HG03135 (cell line): ENCODE results near the gene CTBS.
"Not testable (repeated sequence)": the region's sequence is repeated elsewhere in the genome, so short reads cannot be mapped to it uniquely, and the experiment has no call there.

Source experiments
- ATAC-seq: cut with Tn5 transposase; IDR thresholded peaks from one replicate; pipeline ENCODE4 v1.9.1; 2021; ENCODE audit warnings: mild to moderate bottlenecking, moderate library complexity; ENCODE audit not compliant: unreplicated experiment

Gene CTBS, protein sequence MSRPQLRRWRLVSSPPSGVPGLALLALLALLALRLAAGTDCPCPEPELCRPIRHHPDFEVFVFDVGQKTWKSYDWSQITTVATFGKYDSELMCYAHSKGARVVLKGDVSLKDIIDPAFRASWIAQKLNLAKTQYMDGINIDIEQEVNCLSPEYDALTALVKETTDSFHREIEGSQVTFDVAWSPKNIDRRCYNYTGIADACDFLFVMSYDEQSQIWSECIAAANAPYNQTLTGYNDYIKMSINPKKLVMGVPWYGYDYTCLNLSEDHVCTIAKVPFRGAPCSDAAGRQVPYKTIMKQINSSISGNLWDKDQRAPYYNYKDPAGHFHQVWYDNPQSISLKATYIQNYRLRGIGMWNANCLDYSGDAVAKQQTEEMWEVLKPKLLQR

DNA sequence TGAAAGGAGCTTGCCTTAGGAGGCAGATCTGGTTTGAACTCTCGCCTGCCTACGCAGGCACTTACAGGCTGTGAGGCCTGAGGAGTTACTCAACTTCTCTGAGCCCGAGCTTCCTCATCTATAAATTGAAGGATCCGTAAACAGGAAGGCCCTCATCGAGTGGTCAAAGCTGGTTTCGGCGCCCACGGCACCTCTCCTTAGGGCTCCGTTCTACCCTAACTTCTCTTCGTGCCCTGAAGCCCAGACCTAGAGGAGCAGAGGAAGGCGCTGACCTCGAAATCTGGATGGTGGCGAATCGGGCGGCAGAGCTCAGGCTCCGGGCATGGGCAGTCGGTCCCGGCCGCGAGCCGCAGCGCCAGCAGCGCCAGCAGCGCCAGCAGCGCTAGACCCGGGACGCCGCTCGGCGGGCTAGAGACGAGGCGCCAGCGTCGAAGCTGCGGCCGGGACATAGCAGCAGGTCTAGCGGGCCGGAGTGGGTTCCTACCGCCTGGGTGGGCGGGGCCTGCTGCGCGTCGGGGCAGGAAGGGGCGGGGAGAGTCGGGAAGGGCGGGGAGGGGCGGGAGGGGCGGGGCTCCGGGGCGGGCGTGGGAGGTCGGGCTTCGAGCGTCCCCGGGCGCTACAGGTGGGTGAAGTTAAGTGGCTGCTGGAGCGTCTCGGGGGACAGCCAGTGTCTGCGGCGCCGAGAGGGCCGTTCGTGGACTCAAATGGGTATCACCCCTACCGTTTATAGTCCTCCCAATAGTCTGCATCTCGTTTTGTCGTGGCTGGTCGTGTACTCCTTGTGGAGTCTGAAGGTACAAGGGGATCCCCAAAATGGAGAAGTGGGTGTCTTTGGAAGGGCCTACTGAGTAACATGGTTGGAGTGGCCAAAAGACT, at the start of gene CTBS:
TSS of gene CTBS (minus strand) at position 474 of the 876 bp plus-strand sequence. CDS start at position 449, 25 bp downstream.
- peak; percentile 88 for ATAC-seq

DNA sequence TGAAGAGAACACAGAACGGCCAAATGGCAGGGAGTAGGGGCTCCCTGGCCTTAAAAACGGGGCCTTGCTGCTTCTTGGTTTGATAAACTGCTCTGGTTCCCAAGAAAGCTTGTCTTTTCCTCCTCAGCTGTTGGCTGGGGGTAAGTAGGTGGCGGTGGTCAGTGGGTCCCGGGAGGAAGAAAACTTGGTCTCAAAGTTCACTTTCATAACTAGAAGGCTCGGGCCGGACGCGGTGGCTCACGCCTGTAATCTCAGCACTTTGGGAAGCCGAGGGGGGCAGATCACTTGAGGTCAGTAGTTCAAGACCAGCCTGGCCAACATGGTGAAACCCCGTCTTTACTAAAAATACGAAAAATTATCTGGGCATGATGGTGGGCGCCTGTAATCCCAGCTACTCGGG, 47.3 kb upstream of the CTBS start:
- ATAC-seq, result no peak

DNA sequence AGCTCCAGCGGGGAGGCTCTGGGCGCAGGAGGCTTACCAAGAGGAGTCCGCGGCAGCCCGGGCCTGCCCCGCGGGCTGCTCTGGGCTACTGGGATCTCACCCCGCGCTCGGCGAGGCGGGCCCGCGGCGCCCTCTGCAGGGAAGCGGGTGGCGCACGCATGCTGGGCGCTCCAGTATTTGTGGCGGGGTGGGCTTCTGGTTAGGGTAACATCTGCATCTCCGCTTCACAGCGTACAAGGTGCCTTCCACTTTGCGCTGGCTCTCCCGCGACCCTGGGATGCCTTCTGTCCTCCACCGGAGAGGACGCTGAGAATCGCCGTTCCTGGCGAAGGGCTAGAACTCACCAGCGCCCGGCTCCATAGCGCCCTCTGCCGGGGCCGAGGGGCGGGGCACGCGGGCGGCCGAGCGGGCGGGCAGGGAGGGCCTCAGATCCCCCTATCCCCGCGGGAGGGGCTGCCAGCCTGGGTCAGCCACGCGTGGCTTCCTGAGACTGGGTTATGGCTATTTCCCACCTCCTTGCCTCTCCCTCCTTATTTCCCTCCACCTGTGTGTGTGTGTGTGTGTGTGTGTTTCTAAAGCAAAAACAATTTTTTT, 46.6 kb upstream of the CTBS start:
- peak; percentile 95 for ATAC-seq

DNA sequence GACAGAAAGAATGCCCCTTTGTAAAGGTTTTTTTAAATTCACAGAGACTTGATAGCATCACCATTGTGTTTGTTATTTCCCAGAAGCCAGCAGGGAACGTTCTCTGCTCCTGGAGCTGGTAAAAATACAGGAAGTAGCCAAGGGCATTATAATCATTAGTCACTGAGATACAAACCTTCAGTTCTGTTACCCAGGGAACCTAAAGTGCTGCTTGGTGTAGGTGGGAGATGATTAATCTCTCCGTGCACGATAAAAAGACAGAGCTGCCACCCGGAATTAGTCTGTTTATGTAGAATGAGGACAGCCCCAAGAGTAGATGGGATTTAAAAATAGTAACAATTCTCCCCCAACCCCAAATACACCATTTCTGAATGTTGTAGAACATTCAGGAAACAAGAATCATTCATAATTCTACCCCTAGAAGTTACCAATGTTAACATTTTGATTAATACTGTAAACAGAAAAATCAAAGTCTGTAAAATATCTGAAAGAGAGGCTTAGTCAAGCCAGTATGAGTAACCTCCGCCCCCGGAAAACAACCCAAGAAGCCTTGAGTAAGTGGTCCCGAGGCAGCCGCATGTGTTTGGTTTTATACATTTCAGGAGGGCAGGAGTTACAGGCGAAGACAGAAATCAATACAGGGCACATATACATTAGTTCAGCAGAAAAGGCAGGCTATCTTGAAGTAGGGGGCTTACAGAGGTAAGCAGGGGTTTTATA, 45.3 kb upstream of the CTBS start:
- no peak for ATAC-seq

DNA sequence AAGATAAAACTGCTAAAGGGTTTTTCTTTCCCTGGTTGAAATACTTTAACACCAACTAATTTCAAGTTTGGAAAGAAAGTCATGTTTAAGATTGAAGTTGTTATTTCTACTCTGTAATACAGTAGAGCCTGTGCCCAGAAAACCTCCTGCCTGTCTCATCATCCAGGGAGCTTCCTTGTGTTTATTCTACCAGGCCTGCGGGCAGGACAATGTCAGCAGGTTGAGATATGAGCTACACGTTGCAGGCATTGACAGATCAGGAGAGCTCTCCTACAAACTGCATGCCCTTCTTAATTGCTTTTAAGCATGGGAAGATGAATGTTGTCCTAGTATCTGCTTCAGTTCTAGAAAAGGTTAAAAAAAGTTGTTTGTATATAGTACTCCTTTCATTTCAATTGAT, 43.1 kb upstream of the CTBS start:
- ATAC-seq, result no peak

DNA sequence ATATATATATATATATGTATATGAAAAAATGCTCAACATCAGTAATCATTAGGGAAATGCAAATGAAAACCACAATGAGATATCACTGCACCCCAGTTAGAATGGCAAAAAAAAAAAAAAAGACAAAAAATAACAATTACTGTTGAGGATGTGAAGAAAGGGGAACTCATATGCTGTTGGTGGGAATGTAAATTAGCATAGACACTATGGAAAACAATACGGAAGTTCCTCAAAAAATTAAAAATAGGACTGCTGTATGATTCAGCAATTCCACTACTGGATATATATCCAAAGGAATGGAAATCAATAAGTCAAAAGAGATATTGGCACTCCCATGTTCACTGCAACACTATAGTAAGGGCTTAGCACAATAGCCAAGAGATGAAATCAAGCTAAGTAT, 41.5 kb upstream of the CTBS start:
- ATAC-seq, result no peak

DNA sequence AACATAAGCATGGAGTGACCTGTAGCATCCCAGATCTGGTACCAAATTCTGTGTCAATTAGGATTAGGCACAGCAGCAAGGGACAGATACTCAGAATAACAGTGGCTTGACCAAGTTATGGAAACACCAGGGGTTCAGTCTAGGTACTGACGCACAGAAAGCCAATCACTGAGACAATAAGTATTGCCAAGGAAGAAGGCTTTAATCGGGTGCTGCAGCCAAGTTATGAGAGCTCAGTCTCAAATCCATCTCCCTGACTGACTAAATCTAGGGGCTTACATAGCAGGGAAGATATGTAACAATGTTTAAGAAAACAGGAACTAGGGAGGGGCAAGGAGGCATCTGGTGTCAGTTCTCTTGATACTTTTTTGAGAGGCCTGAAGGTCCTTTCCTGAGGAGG, 39.6 kb upstream of the CTBS start:
- ATAC-seq, result no peak

DNA sequence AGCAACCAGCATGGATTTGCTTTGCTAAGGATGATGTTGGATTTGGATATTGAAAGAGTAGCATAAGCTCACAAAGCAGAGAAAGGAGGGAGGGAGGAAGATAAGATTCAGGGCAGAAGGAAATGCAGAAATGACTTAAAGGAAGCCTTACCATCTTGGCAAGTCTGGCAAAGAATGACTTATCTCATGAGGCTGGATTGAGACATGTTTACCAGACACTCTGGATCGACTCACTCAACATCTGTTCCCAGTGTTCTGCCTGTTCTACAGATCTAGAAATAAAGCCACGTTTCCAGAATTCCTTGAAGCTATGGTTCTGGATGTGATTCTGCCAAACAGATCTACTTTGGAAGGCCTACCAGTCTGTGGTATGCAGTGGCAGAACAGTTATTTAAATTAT, 38.8 kb upstream of the CTBS start:
- no peak for ATAC-seq

DNA sequence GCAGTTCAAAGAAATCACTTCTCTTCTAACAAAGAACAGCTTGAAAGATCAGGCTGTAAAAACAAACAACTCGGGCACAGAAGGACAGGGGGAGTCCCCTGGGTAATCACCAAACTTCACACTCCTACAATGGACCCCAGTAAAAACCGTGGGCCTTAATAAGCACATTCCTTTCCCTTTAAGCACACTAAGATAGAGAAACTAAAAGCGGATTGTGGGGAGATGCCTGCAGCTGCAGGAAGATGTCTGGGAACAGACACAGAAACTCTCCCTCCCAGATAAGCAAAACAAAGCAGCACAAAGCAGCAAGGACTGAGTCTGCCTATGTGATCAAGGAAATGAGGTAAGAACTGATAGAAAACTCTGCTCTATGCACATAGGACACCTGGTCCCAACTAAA, 37.6 kb upstream of the CTBS start:
- ATAC-seq, result no peak

DNA sequence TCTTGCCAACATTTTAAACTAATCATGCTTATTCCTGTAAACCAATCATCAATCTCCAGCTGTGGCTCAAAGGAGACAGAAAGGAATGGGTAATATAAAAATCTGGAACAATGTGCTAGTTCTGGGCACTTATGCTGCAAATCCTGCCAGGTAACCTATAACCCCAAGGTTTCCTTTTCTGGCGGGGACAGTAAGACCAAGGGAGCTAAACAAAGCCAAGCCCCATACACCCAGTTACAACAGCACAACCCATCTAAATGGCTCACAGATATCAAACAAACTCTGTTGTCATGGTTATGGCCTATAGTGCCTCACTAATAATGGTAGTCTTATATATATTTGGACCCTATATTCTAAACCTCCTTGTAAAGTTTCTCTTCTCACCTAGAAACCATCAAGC, 36.9 kb upstream of the CTBS start:
- ATAC-seq, result no peak

DNA sequence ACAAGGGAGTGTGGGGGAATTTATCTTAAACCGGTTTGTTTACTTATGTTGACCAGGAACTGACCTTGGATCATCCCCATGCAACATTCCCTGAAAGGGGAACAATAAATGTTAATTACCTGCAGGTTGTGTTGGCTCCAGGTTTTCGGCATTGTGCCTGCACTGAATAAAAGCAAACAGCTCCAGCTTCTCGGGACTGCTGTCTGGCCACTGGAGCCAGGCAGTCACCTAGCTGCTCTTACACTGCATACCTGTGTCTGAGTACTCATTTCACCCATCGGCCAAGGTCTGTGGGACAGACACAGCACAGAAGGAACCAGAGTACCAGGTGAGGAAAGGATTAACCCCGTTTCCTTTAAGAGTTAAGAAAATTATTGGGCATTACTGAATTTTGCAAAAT, 32.7 kb upstream of the CTBS start:
- no peak for ATAC-seq

DNA sequence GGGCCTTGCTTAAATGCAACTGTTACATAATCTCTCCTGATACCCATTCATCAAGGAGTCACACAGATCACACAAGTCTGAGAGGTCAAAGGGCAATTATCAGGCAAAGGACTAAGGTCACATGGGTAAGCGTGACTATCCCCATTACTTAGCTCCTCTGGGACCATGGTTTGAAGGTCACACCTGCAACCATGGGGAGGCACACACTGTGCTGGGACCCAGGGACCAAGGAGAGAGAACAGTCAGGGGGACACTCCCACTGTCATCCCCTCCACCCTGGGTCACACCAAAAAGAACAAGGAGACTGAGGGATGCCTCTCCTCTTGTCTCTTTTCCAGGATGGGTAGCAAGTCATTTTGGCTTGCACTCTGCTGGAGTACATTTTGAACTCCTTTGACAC, 30.9 kb upstream of the CTBS start:
- no peak for ATAC-seq

DNA sequence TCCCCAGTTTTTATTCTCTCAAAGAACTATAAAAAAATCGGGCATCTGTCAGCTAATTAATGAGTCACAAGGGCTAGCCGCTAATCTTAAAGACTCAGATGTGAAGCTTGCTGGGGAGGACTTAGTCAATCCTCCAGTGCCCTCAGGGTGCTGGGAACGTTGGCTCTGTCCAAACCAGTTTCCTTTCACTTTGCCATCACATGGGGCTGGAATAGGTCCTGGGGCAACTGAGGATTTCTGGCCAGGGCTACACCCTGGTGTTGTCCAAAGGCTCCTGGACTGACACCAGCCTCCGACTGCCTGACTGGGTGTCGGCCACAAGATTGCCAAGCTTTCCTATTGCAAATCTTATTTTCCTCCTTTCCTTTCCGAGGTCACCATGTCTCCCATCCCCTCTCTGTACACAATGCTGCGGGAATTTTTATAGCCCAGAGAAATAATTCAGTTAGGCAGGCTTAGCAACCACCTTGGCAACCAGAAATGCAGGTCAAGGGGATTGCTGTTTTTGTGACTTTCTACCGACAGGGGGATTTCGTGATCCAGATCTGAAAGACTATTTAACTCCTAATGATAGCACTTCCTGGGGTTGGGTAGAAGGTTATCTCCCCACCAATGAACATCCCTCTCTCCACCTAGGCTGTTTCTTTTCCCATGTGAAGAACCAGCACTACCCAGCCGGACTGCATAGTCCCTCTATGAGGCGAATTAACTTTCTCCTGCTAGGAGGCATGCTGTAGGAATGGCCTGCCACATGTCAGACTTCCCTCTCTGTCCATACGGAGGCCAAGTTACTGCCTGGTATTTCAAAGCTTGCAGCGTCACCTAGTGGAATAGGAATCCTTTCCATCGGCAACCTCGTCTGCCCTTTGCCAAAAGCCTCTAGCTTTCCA, 29.9 kb upstream of the CTBS start:
- no peak for ATAC-seq

DNA sequence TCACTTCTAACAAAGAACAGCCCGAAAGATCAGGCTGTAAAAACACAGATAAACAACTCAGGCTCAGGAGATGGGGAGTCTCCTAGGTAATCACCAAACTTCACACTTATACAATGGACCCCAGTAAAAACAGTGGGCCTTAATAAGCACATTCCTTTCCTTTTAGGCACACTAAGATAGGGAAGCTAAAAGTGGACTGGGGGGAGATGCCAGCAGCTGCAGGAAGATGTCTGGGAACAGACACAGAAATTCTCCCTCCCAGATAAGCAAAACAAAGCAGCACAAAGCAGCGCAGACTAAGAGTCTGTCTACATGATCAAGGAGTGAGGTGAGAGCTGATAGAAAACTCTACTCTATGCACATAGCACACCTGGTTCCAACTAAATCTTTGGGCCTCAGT, 29.0 kb upstream of the CTBS start:
- ATAC-seq, result no peak

DNA sequence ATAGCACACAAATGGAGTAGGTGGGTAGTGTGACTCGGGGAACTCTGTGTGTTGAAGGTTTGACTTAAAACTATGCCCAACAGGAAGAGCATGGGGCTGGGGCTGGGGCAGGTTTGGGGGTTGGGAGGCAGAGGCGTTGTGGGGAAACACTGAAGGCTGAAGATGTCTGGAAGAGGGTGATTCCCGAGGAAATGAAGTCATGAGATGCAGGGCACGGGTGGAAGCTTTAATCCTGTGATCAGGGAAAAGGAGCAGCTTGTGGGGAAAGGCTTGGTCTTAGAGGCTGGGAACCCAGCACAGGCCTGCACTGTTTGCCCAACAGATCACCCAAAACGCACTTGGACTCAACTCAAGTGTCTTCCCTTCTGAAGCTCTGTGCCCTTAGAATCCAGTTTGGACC, 26.6 kb upstream of the CTBS start:
- no peak for ATAC-seq

DNA sequence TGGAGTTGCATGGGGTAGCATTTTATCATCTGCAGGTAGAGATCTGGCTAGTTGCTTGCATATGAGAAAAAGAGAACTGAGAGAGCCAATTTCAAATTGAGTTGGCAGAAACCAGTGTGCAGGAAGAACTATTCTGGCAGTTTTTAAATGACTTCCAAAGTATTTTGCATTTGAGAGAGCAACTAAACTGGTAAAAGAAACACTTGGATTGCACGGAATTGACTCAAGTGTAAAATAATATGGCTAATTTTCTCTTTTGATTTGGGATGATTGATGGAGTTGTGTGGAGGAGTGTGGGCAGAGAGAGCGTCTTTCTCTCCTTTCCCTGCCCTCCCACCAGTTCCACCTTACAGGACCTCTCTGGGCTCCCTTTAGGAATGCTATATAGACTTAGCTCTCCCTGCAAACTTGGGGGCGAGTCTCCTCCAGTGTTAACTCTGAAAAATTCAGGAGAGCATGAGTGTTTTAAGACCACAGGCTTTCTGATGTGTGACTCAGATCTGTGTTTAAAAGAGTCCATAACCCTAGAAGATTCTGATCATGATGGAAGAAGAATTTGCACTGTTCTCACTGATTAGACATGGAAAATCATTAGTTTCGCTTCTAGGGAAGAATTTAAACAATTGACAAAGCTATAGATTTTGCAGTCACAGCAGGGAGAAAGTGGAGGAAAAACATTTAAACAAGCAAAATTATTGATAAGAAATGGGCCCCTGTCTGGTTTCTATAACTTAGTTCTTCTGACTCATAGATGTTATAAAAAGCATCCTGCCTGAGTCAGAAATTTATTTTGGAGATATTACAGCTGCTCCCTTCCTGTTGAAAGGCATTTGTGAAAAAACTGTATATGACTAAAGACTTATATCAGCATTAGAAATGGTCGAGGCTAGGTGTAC, 24.9 kb upstream of the CTBS start:
- ATAC-seq, result peak; percentile 73

DNA sequence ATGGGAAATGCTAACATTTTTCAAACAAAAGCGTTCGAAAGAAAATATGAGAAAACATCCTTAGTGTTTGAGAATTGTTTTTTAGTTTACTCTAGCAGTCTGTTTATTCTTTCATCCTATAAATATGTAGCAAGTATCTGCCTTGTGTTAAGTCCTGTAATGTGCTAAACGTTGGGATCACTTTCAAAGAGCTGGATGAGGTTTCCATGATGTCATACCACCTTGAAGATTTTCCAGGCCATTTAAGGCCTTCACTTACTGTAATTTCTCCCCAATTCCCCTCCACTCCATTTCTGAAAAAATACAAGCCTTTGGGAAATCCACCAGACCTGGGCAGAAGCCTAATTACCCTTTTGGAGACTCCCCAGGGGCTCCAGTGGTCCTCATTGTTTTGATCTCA, 24.2 kb upstream of the CTBS start:
- no peak for ATAC-seq

DNA sequence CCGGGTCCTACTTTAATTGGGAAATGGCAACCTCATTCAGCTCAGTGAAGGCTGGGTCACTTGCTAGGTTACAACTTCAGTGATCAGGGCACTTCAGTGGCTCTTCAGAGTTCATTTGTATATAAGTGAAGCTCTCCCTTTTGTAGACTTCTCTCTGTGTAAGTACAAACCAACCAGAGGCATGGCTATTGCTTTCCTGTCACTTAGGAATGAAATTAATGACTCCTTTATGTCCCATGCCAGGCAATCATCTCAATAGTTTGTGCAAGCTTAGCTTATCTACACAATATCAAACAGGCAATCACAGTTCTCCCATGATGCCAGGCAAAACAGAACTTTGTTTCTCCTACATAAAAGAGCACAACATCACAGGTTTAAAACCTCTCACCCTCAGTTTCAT, 22.8 kb upstream of the CTBS start:
- no peak for ATAC-seq

DNA sequence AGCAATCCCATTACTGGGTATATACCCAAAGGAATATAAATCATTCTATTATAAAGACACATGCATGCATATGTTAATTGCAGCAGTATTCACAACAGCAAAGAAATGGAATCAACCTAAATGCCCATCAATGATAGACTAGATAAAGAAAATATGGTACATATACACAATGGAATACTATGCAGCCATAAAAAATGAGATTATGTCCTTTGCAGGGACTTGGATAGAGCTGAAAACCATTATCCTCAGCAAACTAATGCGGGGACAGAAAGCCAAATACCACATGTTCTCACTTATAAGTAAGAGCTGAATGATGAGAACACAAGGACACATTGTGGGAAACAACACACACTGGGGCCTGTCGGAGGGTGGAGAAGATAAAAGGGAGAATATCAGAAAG, 20.7 kb upstream of the CTBS start:
- not testable (repeated sequence) for ATAC-seq
